HEK293 (cell line): Measurements from ENCODE around the gene HOXA6.

Experiments
- CTCF ChIA-PET: fragments of 350-600 bp; formaldehyde crosslinking; extraction: SDS; loops from one replicate; lab custom pipeline; 2021; ENCODE audit warnings: antibody characterized with exemption; lab: Yijun Ruan, JAX
- POLR2A ChIA-PET: fragments of 300-600 bp; formaldehyde crosslinking; extraction: SDS; loops from one replicate; lab custom pipeline; 2020; ENCODE audit warnings: antibody characterized with exemption, inconsistent platforms; lab: Yijun Ruan, JAX
- H3K27ac ChIP-seq: fragments of 200-500 bp; sonication (Bioruptor generic); 2 replicates; pipeline ENCODE4 v1.5.1; 2014; ENCODE audit warnings: low read depth, low read length, control low read depth, inconsistent platforms; ENCODE audit errors: extremely low read depth
- H3K36me3 ChIP-seq, 2 experiments: fragments of 200-500 bp in 1 of 2; sonication (Bioruptor generic) in 1 of 2; 1 replicate in 1 of 2; 2 replicates in 1 of 2; pipeline ENCODE4 v1.5.1; 2014 to 2017; ENCODE audit warnings: inconsistent platforms in 2 of 2, low read length in 2 of 2; ENCODE audit not compliant: control insufficient read depth in 2 of 2, insufficient read depth in 1 of 2
- H3K4me1 ChIP-seq: fragments of 200-500 bp; sonication (Bioruptor generic); 2 replicates; pipeline ENCODE4 v1.5.1; 2014; ENCODE audit warnings: mild to moderate bottlenecking, low read length, inconsistent platforms; ENCODE audit not compliant: control insufficient read depth, insufficient read depth
- H3K4me3 ChIP-seq: 2 replicates; pipeline ENCODE4 v1.5.1; 2011; ENCODE audit warnings: low read depth, mild to moderate bottlenecking, control low read depth, low read length, moderate library complexity
- H3K9me3 ChIP-seq: fragments of 200-500 bp; sonication (Bioruptor generic); 2 replicates; pipeline ENCODE4 v1.5.1; 2014; ENCODE audit warnings: low read depth, low read length, inconsistent platforms; ENCODE audit not compliant: control insufficient read depth, insufficient read depth
- BCL11B ChIP-seq: fragments of 450-650 bp; formaldehyde crosslinking; IDR thresholded peaks from 2 replicates; pipeline ENCODE4 v1.5.1; 2016; ENCODE audit warnings: low read depth, missing biosample characterization, missing genetic modification characterization
- GLIS1 ChIP-seq: fragments of 450-650 bp; formaldehyde crosslinking; IDR thresholded peaks from 2 replicates; pipeline ENCODE4 v1.5.1; 2016; ENCODE audit warnings: missing biosample characterization, missing genetic modification characterization
- MYNN ChIP-seq: fragments of 450-650 bp; formaldehyde crosslinking; IDR thresholded peaks from 2 replicates; pipeline ENCODE4 v1.5.1; 2016; ENCODE audit warnings: missing biosample characterization, missing genetic modification characterization, borderline replicate concordance
- OVOL3 ChIP-seq: fragments of 450-650 bp; formaldehyde crosslinking; IDR thresholded peaks from 2 replicates; pipeline ENCODE4 v1.5.1; 2016; ENCODE audit warnings: missing biosample characterization, missing genetic modification characterization
- YY1 ChIP-seq: fragments of 450-650 bp; formaldehyde crosslinking; IDR thresholded peaks from 2 replicates; pipeline ENCODE4 v1.5.1; 2018; ENCODE audit warnings: missing biosample characterization, missing genetic modification characterization
- ZBTB8A ChIP-seq: fragments of 450-650 bp; formaldehyde crosslinking; IDR thresholded peaks from 2 replicates; pipeline ENCODE4 v1.5.1; 2016; ENCODE audit warnings: missing biosample characterization, missing genetic modification characterization
- ZIC2 ChIP-seq: fragments of 450-650 bp; formaldehyde crosslinking; IDR thresholded peaks from 2 replicates; pipeline ENCODE4 v1.5.1; 2016; ENCODE audit warnings: missing biosample characterization, missing genetic modification characterization
- ZNF146 ChIP-seq: fragments of 450-650 bp; formaldehyde crosslinking; IDR thresholded peaks from 2 replicates; pipeline ENCODE4 v1.5.1; 2016; ENCODE audit warnings: missing biosample characterization, missing genetic modification characterization
- ZNF202 ChIP-seq: fragments of 450-650 bp; formaldehyde crosslinking; IDR thresholded peaks from 2 replicates; pipeline ENCODE4 v1.5.1; 2016; ENCODE audit warnings: missing biosample characterization, missing genetic modification characterization, borderline replicate concordance
- ZNF335 ChIP-seq: fragments of 450-650 bp; formaldehyde crosslinking; conservative IDR thresholded peaks from 2 replicates; pipeline ENCODE4 v1.5.1; 2016; ENCODE audit warnings: missing biosample characterization, missing genetic modification characterization
- ZNF37A ChIP-seq: fragments of 450-650 bp; IDR thresholded peaks from 2 replicates; pipeline ENCODE4 v1.5.1; 2018; ENCODE audit warnings: missing biosample characterization, missing genetic modification characterization
- ZNF404 ChIP-seq: fragments of 450-650 bp; formaldehyde crosslinking; IDR thresholded peaks from 2 replicates; pipeline ENCODE4 v1.5.1; 2017; ENCODE audit warnings: missing biosample characterization, missing genetic modification characterization
- ZNF558 ChIP-seq: fragments of 450-650 bp; formaldehyde crosslinking; IDR thresholded peaks from 2 replicates; pipeline ENCODE4 v1.5.1; 2016; ENCODE audit warnings: missing biosample characterization, missing genetic modification characterization
- ZNF561 ChIP-seq: fragments of 450-650 bp; IDR thresholded peaks from 2 replicates; pipeline ENCODE4 v1.5.1; 2018; ENCODE audit warnings: missing biosample characterization, missing genetic modification characterization, borderline replicate concordance
- ZNF777 ChIP-seq: fragments of 450-650 bp; formaldehyde crosslinking; IDR thresholded peaks from 2 replicates; pipeline ENCODE4 v1.5.1; 2017; ENCODE audit warnings: missing biosample characterization, missing genetic modification characterization, borderline replicate concordance
- ZNF785 ChIP-seq: fragments of 450-650 bp; formaldehyde crosslinking; IDR thresholded peaks from 2 replicates; pipeline ENCODE4 v1.5.1; 2016; ENCODE audit warnings: missing biosample characterization, missing genetic modification characterization
- ZSCAN23 ChIP-seq: fragments of 450-650 bp; formaldehyde crosslinking; IDR thresholded peaks from 2 replicates; pipeline ENCODE4 v1.5.1; 2016; ENCODE audit warnings: missing biosample characterization, missing genetic modification characterization
- TF ChIP-seq, protein P1 (sequence below): fragments of 450-650 bp; formaldehyde crosslinking; IDR thresholded peaks from 2 replicates; pipeline ENCODE4 v1.5.1; 2016; ENCODE audit warnings: missing biosample characterization, missing genetic modification characterization
- TF ChIP-seq, protein P2 (sequence below): fragments of 450-650 bp; formaldehyde crosslinking; IDR thresholded peaks from 2 replicates; pipeline ENCODE4 v1.5.1; 2016; ENCODE audit warnings: missing biosample characterization, missing genetic modification characterization
- TF ChIP-seq, protein P3 (sequence below): fragments of 450-650 bp; formaldehyde crosslinking; optimal IDR thresholded peaks from 2 replicates; pipeline ENCODE3; 2016; ENCODE audit warnings: missing biosample characterization, mild to moderate bottlenecking, missing genetic modification characterization
- TF ChIP-seq, protein P4 (sequence below): fragments of 450-650 bp; formaldehyde crosslinking; IDR thresholded peaks from 2 replicates; pipeline ENCODE4 v1.5.1; 2016; ENCODE audit warnings: missing biosample characterization, missing genetic modification characterization
- TF ChIP-seq, protein P5 (sequence below): fragments of 450-650 bp; formaldehyde crosslinking; IDR thresholded peaks from 2 replicates; pipeline ENCODE4 v1.5.1; 2017; ENCODE audit warnings: missing biosample characterization, missing genetic modification characterization
- TF ChIP-seq, protein P6 (sequence below): fragments of 450-650 bp; formaldehyde crosslinking; IDR thresholded peaks from 2 replicates; pipeline ENCODE4 v1.5.1; 2017; ENCODE audit warnings: missing biosample characterization, missing genetic modification characterization
- TF ChIP-seq, protein P7 (sequence below): fragments of 450-650 bp; formaldehyde crosslinking; IDR thresholded peaks from 2 replicates; pipeline ENCODE4; 2016; ENCODE audit warnings: missing biosample characterization, missing genetic modification characterization
- TF ChIP-seq, protein P8 (sequence below): fragments of 450-650 bp; formaldehyde crosslinking; IDR thresholded peaks from 2 replicates; pipeline ENCODE4 v1.5.1; 2016; ENCODE audit warnings: missing biosample characterization, missing genetic modification characterization

The HOXA6 gene

DNA sequence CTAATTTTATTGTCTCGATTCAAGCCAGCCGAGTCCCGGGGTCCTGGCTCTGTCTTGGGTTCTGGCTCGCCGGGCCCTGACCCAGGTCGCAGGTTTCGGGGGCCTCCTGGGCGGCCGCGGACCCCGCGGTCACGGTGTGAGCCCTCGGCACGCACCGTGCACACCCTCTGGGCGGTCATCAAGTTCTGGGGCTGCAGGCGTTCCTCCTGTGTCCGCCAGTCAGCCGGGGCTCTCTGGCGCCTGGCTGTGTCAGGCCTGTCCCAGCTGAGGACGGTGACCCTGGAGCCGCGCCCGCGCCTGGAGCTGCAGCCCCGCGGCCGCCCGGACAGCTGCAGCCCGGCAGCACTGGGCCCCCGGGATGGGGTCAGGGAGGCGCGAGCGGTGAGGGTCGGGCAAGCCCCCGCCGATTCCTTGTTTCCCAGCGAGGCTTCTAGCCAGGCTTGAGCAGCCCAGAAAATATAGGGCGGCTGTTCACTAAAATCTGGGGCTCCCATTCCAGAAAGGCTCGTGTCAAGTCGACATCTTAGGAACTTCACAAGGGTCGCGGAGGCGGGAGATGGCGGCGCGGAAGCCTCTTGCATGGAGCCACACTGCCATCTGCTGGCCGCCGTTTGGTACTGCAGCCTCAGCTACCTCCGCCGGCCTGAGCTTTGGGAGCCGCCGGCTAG is 13.1 kb upstream of the HOXA6 start (continued):
- TF ChIP-seq ZNF335 (tag by site-specific recombination) (peak; percentile 64), MYNN (no peak), YY1 (tag by site-specific recombination) (peak; percentile 78), ZIC2 (tag by site-specific recombination) (peak; percentile 20; the same call in 1 of the 2 replicates), ZBTB8A (tag by site-specific recombination) (peak; percentile 95)
- TF ChIP-seq, protein P1, sequence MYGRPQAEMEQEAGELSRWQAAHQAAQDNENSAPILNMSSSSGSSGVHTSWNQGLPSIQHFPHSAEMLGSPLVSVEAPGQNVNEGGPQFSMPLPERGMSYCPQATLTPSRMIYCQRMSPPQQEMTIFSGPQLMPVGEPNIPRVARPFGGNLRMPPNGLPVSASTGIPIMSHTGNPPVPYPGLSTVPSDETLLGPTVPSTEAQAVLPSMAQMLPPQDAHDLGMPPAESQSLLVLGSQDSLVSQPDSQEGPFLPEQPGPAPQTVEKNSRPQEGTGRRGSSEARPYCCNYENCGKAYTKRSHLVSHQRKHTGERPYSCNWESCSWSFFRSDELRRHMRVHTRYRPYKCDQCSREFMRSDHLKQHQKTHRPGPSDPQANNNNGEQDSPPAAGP, result no peak
- TF ChIP-seq, protein P2, sequence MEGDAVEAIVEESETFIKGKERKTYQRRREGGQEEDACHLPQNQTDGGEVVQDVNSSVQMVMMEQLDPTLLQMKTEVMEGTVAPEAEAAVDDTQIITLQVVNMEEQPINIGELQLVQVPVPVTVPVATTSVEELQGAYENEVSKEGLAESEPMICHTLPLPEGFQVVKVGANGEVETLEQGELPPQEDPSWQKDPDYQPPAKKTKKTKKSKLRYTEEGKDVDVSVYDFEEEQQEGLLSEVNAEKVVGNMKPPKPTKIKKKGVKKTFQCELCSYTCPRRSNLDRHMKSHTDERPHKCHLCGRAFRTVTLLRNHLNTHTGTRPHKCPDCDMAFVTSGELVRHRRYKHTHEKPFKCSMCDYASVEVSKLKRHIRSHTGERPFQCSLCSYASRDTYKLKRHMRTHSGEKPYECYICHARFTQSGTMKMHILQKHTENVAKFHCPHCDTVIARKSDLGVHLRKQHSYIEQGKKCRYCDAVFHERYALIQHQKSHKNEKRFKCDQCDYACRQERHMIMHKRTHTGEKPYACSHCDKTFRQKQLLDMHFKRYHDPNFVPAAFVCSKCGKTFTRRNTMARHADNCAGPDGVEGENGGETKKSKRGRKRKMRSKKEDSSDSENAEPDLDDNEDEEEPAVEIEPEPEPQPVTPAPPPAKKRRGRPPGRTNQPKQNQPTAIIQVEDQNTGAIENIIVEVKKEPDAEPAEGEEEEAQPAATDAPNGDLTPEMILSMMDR, result peak; percentile 88
- TF ChIP-seq, protein P3, sequence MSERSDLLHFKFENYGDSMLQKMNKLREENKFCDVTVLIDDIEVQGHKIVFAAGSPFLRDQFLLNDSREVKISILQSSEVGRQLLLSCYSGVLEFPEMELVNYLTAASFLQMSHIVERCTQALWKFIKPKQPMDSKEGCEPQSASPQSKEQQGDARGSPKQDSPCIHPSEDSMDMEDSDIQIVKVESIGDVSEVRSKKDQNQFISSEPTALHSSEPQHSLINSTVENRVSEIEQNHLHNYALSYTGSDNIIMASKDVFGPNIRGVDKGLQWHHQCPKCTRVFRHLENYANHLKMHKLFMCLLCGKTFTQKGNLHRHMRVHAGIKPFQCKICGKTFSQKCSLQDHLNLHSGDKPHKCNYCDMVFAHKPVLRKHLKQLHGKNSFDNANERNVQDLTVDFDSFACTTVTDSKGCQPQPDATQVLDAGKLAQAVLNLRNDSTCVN (tag by site-specific recombination), result peak; percentile 77

DNA sequence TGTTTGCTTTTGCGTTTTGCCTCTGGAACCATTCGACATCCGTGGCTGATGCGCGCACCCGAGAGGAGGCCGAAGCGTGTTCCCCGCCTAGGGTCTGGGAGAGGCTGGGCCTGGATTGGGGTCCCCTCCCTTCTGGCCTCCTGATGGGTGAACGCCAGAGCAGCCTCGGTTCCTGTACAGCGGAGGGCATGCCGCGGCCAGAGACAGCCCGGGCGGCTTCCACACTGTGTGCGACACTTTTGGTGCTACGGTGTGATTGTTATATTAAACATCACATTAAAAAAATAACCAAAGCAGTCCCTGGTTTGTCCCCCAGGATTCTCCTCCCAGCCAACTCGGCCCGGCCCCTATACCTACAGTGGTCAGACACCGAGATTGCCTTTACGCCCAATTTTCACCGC is 12.6 kb upstream of the HOXA6 start:
- ChIA-PET CTCF (interaction anchor here (0.7 to 3.7 kb wide), 18 partner anchors 10 to 795 kb away, joined by 3 to 50 read pairs (median 6); partner anchors contain the start of genes HOXA5 and HOXA6), POLR2A (interaction anchor here (0.6 to 4.1 kb wide), 9 partner anchors 10 to 877 kb away, joined by 3 to 42 read pairs (median 4); partner anchors contain the start of genes HOXA3, HOXA4, HOXA5 and HOXA6)
- peak overlapping the region; percentile 46 for H3K4me3 ChIP-seq
- H3K4me1 ChIP-seq, result peaks cover 12% of the 10 kb centered on the region
- peaks cover 18 to 24% of the 10 kb centered on the region in 2 experiments for H3K36me3 ChIP-seq
- H3K9me3 ChIP-seq, result no peaks in the 10 kb centered on the region
- peak overlapping the region; percentile 100 for H3K27ac ChIP-seq
- TF ChIP-seq, protein P4, sequence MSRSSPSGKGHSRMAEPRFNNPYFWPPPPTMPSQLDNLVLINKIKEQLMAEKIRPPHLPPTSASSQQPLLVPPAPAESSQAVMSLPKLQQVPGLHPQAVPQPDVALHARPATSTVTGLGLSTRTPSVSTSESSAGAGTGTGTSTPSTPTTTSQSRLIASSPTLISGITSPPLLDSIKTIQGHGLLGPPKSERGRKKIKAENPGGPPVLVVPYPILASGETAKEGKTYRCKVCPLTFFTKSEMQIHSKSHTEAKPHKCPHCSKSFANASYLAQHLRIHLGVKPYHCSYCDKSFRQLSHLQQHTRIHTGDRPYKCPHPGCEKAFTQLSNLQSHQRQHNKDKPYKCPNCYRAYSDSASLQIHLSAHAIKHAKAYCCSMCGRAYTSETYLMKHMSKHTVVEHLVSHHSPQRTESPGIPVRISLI (tag by site-specific recombination), result no peak
- TF ChIP-seq, protein P5, sequence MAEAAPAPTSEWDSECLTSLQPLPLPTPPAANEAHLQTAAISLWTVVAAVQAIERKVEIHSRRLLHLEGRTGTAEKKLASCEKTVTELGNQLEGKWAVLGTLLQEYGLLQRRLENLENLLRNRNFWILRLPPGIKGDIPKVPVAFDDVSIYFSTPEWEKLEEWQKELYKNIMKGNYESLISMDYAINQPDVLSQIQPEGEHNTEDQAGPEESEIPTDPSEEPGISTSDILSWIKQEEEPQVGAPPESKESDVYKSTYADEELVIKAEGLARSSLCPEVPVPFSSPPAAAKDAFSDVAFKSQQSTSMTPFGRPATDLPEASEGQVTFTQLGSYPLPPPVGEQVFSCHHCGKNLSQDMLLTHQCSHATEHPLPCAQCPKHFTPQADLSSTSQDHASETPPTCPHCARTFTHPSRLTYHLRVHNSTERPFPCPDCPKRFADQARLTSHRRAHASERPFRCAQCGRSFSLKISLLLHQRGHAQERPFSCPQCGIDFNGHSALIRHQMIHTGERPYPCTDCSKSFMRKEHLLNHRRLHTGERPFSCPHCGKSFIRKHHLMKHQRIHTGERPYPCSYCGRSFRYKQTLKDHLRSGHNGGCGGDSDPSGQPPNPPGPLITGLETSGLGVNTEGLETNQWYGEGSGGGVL (tag by site-specific recombination), result no peak
- TF ChIP-seq ZBTB8A (tag by site-specific recombination) (peak; percentile 78; the same call in 1 of the 2 replicates), ZNF558 (tag by site-specific recombination) (no peak), ZNF561 (tag by site-specific recombination) (no peak), ZNF202 (no peak), ZNF146 (tag by site-specific recombination) (no peak), ZNF785 (tag by site-specific recombination) (no peak), ZNF335 (tag by site-specific recombination) (peak; percentile 64; the same call in 1 of the 2 replicates), GLIS1 (tag by site-specific recombination) (no peak), ZNF404 (tag by site-specific recombination) (no peak), ZNF37A (tag by site-specific recombination) (no peak), OVOL3 (no peak), ZSCAN23 (no peak), BCL11B (tag by site-specific recombination) (0 out of 2 replicates have a peak, but pooled peaks have one; percentile 46), ZNF777 (tag by site-specific recombination) (no peak)
- TF ChIP-seq, protein P6, sequence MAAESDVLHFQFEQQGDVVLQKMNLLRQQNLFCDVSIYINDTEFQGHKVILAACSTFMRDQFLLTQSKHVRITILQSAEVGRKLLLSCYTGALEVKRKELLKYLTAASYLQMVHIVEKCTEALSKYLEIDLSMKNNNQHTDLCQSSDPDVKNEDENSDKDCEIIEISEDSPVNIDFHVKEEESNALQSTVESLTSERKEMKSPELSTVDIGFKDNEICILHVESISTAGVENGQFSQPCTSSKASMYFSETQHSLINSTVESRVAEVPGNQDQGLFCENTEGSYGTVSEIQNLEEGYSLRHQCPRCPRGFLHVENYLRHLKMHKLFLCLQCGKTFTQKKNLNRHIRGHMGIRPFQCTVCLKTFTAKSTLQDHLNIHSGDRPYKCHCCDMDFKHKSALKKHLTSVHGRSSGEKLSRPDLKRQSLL (tag by site-specific recombination), result no peak
- TF ChIP-seq, protein P7, sequence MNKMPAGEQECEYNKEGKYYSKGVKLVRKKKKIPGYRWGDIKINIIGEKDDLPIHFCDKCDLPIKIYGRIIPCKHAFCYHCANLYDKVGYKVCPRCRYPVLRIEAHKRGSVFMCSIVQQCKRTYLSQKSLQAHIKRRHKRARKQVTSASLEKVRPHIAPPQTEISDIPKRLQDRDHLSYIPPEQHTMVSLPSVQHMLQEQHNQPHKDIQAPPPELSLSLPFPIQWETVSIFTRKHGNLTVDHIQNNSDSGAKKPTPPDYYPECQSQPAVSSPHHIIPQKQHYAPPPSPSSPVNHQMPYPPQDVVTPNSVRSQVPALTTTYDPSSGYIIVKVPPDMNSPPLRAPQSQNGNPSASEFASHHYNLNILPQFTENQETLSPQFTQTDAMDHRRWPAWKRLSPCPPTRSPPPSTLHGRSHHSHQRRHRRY (tag by site-specific recombination), result no peak
- TF ChIP-seq, protein P8, sequence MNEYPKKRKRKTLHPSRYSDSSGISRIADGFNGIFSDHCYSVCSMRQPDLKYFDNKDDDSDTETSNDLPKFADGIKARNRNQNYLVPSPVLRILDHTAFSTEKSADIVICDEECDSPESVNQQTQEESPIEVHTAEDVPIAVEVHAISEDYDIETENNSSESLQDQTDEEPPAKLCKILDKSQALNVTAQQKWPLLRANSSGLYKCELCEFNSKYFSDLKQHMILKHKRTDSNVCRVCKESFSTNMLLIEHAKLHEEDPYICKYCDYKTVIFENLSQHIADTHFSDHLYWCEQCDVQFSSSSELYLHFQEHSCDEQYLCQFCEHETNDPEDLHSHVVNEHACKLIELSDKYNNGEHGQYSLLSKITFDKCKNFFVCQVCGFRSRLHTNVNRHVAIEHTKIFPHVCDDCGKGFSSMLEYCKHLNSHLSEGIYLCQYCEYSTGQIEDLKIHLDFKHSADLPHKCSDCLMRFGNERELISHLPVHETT (tag by site-specific recombination), result no peak
